HG03159 (cell line): Measurements from ENCODE around the gene BBS9.

Experiments used
- ATAC-seq: cut with Tn5 transposase; IDR thresholded peaks from one replicate; pipeline ENCODE4 v1.9.1; 2021; ENCODE audit warnings: mild to moderate bottlenecking, moderate library complexity; ENCODE audit not compliant: unreplicated experiment

BBS9 gene

GRCh38 chr7:33118383-33118782 is 11.0 kb upstream of the BBS9 start:
- no peak for ATAC-seq

DNA sequence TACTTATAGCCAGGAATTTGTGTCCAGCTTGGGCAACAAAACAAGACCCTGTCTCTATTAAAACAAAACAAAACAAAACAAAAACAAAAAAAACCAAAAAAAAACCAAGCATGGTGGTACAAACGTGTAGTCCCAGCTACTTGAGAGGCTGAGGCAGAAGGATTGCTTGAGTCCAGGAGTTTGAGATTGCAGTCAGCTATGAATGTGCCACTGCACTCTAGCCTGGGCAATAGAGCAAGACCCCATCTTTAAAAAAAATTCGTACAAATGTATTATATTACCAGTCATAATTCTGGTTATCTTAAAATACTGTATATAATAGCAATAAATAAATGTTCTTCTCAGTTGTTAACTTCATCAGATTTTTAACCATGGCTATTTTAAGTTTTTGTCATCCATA is 2.3 kb upstream of the BBS9 start:
- ATAC-seq, result no peak

GRCh38 chr7:33128631-33128989 is 754 bp upstream of the BBS9 start:
- ATAC-seq, result no peak

DNA sequence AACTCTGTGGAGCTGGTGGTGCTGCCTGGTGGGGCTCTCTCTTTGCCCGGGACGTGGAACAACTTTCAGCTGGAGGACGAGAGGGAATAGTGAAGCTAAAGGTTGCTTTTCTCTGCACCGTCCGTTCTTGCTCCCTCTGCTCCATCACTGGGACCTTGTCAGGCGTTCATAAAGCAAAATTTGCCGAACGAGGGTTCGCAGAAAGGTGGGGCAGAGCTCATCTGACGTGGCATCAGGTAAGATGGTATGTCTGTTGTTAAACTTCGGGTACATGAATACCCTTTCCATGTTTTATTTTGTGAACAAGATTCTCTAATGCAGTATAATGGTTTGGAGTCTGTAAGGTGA is 416 bp downstream of the BBS9 start:
- no peak for ATAC-seq

DNA sequence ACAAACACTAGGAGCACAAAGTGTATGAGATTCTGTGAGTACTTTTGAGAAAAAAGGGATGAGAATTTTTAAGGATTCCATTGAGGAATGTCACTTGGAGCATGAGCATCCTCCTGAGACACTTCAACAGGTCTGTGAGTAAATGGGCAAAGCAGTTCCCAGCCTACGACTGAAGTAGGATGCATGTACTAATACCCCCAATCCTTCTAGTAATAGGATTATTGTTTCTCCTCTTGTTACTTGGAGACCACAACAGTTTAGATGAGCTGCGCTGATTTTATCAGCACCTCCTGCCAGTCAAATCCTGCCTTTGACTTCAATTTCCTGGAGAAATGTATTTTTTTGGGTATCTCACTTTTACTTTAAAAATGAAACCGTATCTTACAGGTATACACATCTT is 820 bp downstream of the BBS9 start:
- ATAC-seq, result no peak

GRCh38 chr7:33137103-33137502 is 7.7 kb downstream of the BBS9 start:
- no peak for ATAC-seq

DNA sequence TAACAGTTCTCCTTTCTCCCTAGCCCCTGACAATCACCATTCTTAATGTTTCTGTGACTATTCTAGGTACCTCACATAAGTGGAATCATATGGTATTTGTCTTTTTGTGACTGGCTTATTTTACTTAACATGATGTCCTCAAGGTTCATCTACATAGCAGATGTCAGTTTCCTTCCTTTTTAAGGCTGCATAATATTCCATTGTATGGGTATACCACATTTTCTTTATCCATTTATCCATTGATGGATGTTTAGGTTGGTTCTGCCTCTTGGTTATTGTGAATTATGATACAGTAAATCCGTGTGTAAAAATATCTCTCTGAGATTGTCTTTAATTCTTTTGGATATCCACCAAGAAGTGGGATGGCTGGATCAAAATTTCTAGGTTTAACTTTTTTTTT is 13.2 kb downstream of the BBS9 start:
- no peak for ATAC-seq

GRCh38 chr7:33143996-33144718 is 14.8 kb downstream of the BBS9 start:
- no peak for ATAC-seq

DNA sequence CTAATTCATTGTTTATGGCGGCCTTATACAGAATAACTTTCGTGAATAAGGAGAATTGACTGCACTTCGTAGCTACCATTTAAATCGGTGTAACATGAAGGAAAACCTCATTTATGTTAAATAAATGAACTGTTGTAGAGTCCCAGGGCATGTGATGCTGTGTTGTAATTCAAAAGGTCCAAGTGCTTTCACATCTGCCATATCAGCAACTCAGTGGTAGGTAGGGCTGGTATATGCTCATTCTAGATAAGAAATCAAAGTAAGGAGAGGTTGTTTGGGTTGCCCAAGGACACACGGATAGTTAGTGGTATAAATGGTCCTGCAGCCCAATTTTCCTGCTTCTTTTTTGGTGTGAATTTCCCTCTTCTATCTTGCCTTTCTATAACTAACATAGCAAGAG is 15.8 kb downstream of the BBS9 start:
- no peak for ATAC-seq

DNA sequence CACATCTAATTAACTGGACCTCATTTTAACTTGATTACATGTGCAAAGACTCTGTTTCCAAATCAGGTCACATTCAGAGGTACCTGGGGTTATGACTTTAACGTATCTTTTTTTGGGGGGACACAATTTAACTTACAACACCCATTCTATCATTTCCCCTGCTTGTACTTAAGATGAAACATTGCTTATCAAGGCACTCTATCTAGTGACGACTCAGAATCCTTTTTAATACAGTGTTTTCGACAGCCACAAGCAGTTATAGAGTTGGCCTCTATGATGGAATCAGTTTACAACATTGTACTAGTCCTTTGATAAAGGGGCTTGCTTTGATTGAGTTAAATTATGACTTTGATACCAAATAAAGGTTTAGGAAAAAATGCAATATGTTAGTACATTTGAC is 22.7 kb downstream of the BBS9 start:
- ATAC-seq, result no peak

DNA sequence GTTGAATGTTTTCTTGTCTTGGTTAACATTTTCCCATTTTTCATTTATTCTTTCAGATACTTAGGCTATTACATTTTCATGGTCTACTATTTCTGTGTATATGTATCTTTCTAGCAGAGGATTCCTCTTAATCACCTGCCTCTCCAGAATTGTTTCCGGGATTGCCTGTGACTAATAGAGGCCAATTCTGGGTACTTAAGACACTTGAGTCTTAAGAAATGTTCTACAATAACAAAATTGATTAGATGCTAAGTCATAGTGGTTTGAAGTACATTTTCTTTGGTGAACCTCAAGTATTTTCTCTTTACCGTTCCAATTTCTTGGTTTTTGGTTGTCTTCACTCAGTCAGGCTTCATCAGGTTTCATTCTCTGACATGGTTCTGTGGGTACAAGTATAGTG is 26.4 kb downstream of the BBS9 start:
- ATAC-seq, result no peak

DNA sequence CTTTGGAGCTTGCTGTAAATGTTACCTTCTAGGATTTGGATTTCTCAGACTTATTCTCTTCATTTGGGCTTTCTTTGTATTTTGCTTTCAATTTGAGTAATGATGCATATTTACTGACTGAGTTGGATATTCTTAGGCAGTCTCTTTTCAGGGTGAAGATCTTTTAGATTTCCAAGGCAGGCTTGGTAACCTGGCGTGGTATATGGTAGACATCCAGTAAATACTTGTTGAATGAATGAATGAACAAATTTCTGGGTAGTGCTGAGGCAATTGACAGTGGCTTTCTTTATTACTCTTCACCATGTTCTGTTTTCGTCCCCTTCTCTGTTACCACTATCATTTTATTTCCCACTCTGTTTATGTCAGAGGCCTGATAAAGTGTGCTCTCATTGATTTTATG is 27.1 kb downstream of the BBS9 start:
- ATAC-seq, result no peak

DNA sequence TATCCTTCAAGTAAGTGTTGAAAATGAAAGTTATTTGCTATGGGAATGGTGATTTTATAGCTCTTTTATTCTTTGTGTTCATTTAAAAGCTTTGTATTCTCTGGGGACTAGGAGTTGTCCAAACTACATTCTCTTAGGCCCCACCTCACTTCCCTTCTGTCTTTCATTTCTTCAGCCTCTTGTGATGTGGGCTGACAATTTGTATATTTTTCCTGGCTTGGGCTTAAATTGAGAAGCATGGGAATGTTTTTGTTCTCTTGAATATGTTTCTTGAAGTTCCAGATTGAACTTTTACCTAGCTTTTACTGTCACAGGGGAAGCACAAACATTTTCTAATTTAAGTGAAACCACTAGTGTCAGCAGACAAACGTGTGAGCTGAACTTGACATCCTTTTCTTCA is 27.9 kb downstream of the BBS9 start:
- ATAC-seq, result no peak

DNA sequence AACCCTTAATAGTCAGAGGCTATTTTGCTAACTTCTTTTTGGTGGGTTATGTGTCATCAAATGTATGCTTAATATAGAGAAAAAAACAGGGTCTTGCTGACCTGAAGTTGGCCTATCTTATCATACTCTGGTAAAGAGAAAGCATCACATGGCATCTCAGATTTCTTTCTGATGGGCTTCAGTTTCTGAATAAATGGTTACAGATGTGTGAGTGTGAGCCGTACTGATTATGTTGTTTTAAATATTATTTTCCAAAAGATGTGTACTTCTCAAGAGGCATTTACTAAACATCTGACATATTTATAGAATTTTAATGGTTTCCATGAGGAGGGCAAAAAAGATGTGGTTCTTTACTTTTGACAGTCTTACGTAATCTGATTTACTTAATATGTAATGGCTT is 28.4 kb downstream of the BBS9 start:
- no peak for ATAC-seq

DNA sequence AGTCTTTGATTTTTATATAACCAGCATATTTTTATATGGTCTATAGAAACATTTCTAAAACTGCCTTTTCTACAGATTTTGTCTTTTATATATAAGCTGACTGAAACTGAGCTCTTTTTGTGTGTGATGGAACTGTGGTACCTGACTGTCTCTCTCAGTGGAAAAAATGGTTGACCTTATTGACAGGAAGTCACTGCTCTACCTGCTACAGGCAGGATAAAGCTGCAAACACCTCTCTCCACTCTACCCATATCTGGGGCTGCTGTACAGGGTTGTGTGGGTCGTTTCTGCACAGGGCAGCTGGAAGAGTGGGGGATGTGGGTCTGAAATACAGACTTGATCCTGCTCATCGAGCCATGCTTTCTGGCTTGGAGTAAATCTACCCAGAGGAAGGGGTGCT is 48.5 kb downstream of the BBS9 start:
- no peak for ATAC-seq

DNA sequence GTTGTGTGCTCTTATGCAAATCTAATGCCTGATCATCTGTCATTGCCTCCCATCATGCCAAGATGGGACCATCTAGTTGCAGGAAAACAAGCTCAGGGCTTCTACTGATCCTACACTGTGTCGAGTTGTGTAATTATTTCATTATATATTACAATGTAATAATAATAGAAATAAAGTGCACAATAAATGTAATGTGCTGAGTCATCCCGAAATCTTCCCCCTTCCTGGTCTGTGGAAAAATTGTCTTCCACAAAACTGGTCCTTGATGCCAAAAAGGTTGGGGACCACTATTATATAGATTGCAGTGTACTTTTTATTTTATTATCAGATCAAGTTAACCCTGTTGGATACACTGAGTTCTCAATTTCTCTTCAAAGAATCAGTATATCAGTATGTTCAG is 50.2 kb downstream of the BBS9 start:
- no peak for ATAC-seq

- no peak for ATAC-seq
These were observed 54.1 kb downstream of the BBS9 start for GRCh38 chr7:33183504-33183903.

DNA sequence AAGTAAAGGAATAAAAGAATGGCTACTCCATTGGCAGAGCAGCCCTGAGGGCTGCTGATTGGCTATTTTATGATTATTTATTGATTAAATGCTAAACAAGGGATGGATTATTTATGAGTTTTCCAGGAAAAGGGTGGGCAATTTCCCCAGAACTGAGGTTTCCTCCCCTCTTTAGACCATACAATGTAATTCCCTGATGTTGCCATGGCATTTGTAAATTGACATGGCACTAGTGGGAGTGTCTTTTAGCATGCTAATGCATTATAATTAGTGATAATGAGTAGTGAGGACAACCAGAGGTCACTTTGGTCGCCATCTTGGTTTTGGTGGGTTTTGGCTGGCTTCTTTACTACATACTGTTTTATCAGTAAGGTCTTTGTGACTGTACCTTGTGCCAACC is 55.5 kb downstream of the BBS9 start:
- no peak for ATAC-seq

- no peak for ATAC-seq
These were observed 56.4 kb downstream of the BBS9 start for GRCh38 chr7:33185786-33186185.

DNA sequence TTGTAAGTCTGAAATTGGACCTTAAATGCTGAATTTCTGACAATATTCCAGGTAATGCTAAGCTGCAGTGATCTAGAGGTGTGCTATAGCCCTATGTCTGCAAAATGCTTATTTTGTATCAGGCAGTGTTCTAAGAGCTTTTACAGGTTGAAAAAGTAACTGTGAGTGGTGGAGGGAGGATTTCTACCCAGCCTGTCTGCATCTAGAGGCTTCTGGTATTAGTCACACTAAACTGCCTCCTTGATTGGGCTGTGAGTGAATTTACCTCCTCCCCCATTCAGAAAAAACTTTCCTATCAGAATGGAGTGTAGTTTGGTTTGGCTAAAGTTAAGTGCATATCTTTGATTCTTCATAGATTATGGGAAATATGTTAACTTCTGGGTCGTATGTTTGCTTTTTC is 56.8 kb downstream of the BBS9 start:
- no peak for ATAC-seq

DNA sequence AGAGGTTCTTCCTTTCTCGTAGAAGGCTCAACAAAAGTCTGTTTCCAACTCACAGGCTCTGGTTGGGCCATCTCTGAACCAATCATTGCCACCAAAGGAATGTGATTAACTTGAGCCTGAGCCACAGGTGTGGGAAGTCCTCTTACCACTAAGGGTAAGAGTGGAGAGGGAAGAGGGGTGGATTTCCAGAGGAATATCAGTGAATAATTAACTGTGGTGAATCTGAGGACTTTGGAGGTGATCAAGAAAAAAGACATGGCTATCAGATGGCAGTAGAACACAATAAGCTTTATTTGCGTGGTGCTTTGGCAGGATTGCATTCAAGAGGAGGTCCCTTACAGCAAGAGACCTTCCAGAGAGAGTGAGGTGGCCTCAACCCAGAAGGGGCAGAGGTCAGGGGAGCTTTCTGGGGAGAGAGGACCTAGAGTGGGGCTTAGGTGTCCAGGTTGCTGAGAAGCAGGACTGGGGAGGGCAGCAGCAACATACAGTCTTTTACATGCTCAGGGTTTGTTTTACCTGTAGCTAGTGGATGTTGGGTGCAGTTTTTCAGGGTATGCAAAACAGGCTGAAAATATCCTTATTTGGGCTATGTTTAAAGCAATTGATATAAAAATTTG is 61.4 kb downstream of the BBS9 start:
- peak; percentile 17 for ATAC-seq

DNA sequence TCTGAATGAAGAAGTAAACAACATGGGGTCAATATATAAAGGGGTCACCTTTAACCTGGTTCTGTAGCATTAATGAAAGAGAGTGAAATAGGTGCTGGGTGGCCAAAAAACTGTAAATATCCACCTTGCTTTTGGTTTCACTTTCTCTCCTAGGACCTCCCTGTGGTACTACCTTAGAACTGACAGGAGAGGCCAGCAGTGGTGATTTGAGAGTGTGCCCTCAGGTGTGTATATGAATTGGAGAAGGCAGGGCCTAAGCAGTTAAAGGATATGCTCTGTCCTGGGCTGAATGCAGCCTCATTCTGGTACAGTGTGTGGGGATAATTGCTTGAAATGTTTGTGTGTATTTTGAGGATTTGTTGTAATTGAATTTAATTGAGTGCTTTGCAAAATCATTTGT is 62.0 kb downstream of the BBS9 start:
- peak; percentile 86 for ATAC-seq

- ATAC-seq, result no peak
These were observed 63.4 kb downstream of the BBS9 start for GRCh38 chr7:33192695-33193291.
